IMR-90 (cell line): Measurements from ENCODE around the gene DNAH17. TPM values are rescaled to one million over a fixed set of nuclear protein-coding genes. Genes with fewer than 3 reads are reported as not detected.

ENCODE experiments used
- ATAC-seq: fragments of 200-7000 bp; cut with Tn5 transposase; 2 replicates; pipeline ENCODE4 v1.9.1; 2020; ENCODE audit warnings: low read depth, mild to moderate bottlenecking, moderate library complexity
- BruUV-seq: library from RNA; stranded (reverse); fragments of 400-500 nt; replicated peaks from 2 replicates; lab custom pipeline; 2021; lab: Mats Ljungman, UMichigan
- CTCF ChIA-PET: fragments of 300-600 bp; formaldehyde crosslinking; extraction: SDS; loops from one replicate; lab custom pipeline; 2021; ENCODE audit warnings: antibody characterized with exemption; lab: Yijun Ruan, JAX
- POLR2A ChIA-PET: fragments of 300-600 bp; sonication (Branson Sonifier 250); formaldehyde crosslinking; loops from one replicate; lab custom pipeline; 2022; ENCODE audit warnings: antibody characterized with exemption; ENCODE audit not compliant: unreplicated experiment; lab: Charles Lee
- DNase-seq: peaks from one replicate; pipeline ENCODE4 v3.0.0; 2013
- H2AFZ ChIP-seq: replicated peaks from 2 replicates; pipeline ENCODE3; 2013; ENCODE audit warnings: low read length, mild to moderate bottlenecking; ENCODE audit not compliant: poor library complexity
- H2AK5ac ChIP-seq: 2 replicates; pipeline ENCODE4 v1.6.1; 2013; ENCODE audit warnings: low read depth, low read length, inconsistent platforms
- H2AK9ac ChIP-seq: replicated peaks from 2 replicates; pipeline ENCODE3; 2013; ENCODE audit warnings: mild to moderate bottlenecking, low read depth, low read length, moderate library complexity; ENCODE audit not compliant: poor library complexity
- H2BK120ac ChIP-seq: 2 replicates; pipeline ENCODE4 v1.6.1; 2013; ENCODE audit warnings: low read depth, low read length, inconsistent platforms
- H2BK15ac ChIP-seq: 3 replicates; pipeline ENCODE4 v1.6.1; 2013; ENCODE audit warnings: low read depth, low read length, inconsistent platforms
- H2BK20ac ChIP-seq: 2 replicates; pipeline ENCODE4 v1.6.1; 2013; ENCODE audit warnings: low read depth, mild to moderate bottlenecking, inconsistent platforms, low read length, moderate library complexity
- H2BK5ac ChIP-seq: 2 replicates; pipeline ENCODE4 v1.6.1; 2013; ENCODE audit warnings: mild to moderate bottlenecking, low read depth, low read length, inconsistent platforms; ENCODE audit not compliant: poor library complexity, severe bottlenecking
- H3K14ac ChIP-seq: replicated peaks from 2 replicates; pipeline ENCODE4 v1.6.1; 2013; ENCODE audit warnings: low read depth, low read length, inconsistent platforms
- H3K18ac ChIP-seq: 2 replicates; pipeline ENCODE4 v1.6.1; 2013; ENCODE audit warnings: low read depth, low read length, control low read depth
- H3K23ac ChIP-seq: 2 replicates; pipeline ENCODE4 v1.6.1; 2013; ENCODE audit warnings: low read depth, low read length, inconsistent platforms
- H3K27ac ChIP-seq: 2 replicates; pipeline ENCODE4 v1.5.1; 2013; ENCODE audit warnings: mild to moderate bottlenecking, control low read depth, low read length; ENCODE audit not compliant: insufficient read depth
- H3K27me3 ChIP-seq: 2 replicates; pipeline ENCODE4 v1.6.1; 2013; ENCODE audit warnings: low read length; ENCODE audit not compliant: control insufficient read depth, insufficient read depth
- H3K36me3 ChIP-seq: 2 replicates; pipeline ENCODE4 v1.6.1; 2013; ENCODE audit warnings: low read length, mixed read lengths; ENCODE audit not compliant: control insufficient read depth, insufficient read depth
- H3K4ac ChIP-seq: 2 replicates; pipeline ENCODE4 v1.6.1; 2013; ENCODE audit warnings: low read depth, low read length, inconsistent platforms
- H3K4me1 ChIP-seq: 2 replicates; pipeline ENCODE4 v1.6.1; 2013; ENCODE audit warnings: low read length, mixed read lengths; ENCODE audit not compliant: control insufficient read depth, insufficient read depth
- H3K4me2 ChIP-seq: 2 replicates; pipeline ENCODE4 v1.6.1; 2013; ENCODE audit warnings: low read depth, mild to moderate bottlenecking, control low read depth, low read length, moderate library complexity
- H3K4me3 ChIP-seq: 2 replicates; pipeline ENCODE4 v1.5.1; 2013; ENCODE audit warnings: low read depth, mild to moderate bottlenecking, control low read depth, low read length, moderate library complexity; ENCODE audit not compliant: insufficient read depth
- H3K56ac ChIP-seq: 2 replicates; pipeline ENCODE4 v1.6.1; 2013; ENCODE audit warnings: low read length, inconsistent platforms; ENCODE audit not compliant: insufficient read depth; ENCODE audit errors: extremely low read depth
- H3K79me1 ChIP-seq, 2 experiments: 2 replicates each; pipeline ENCODE4 v1.6.1; 2013; ENCODE audit warnings: low read length in 2 of 2, inconsistent platforms in 1 of 2, low read depth in 1 of 2
- H3K9ac ChIP-seq: 2 replicates; pipeline ENCODE4 v1.6.1; 2013; ENCODE audit warnings: low read depth, low read length, control low read depth
- H3K9me1 ChIP-seq: 2 replicates; pipeline ENCODE4 v1.6.1; 2013; ENCODE audit warnings: low read length, inconsistent platforms; ENCODE audit not compliant: insufficient read depth
- H3K9me3 ChIP-seq: 2 replicates; pipeline ENCODE4 v1.6.1; 2013; ENCODE audit warnings: low read length; ENCODE audit not compliant: control insufficient read depth, insufficient read depth
- H4K20me1 ChIP-seq: 2 replicates; pipeline ENCODE4 v1.6.1; 2013; ENCODE audit warnings: low read length, inconsistent platforms; ENCODE audit not compliant: insufficient read depth
- H4K5ac ChIP-seq: 2 replicates; pipeline ENCODE4 v1.6.1; 2013; ENCODE audit warnings: mild to moderate bottlenecking, low read depth, low read length, control low read depth
- H4K8ac ChIP-seq, 2 experiments: 2 replicates each; pipeline ENCODE4 v1.6.1; 2013; ENCODE audit warnings: low read depth in 2 of 2, low read length in 2 of 2, control low read depth in 1 of 2, inconsistent platforms in 1 of 2
- H4K91ac ChIP-seq: 2 replicates; pipeline ENCODE4 v1.6.1; 2013; ENCODE audit warnings: low read depth, low read length, inconsistent platforms; ENCODE audit not compliant: insufficient read depth
- CEBPB ChIP-seq: IDR thresholded peaks from 2 replicates; pipeline ENCODE4 v1.6.1; 2012; ENCODE audit warnings: low read depth, low read length, improper control_type of control experiment
- CHD1 ChIP-seq: IDR thresholded peaks from 2 replicates; pipeline ENCODE4 v1.6.1; 2012; ENCODE audit warnings: low read depth, low read length, improper control_type of control experiment
- FOS ChIP-seq: fragments of 150-350 bp; IDR thresholded peaks from 2 replicates; pipeline ENCODE4 v1.6.1; 2016; ENCODE audit warnings: low read depth, low read length
- MAFK ChIP-seq: IDR thresholded peaks from 2 replicates; pipeline ENCODE4 v1.6.1; 2012; ENCODE audit warnings: low read depth, low read length, improper control_type of control experiment
- MAZ ChIP-seq: IDR thresholded peaks from 2 replicates; pipeline ENCODE4 v1.6.1; 2012; ENCODE audit warnings: low read depth, mild to moderate bottlenecking, low read length, improper control_type of control experiment, moderate library complexity, borderline replicate concordance
- MXI1 ChIP-seq: IDR thresholded peaks from 2 replicates; pipeline ENCODE4 v1.6.1; 2012; ENCODE audit warnings: low read depth, mild to moderate bottlenecking, low read length, moderate library complexity, borderline replicate concordance
- NFE2L2 ChIP-seq: fragments of 150-350 bp; IDR thresholded peaks from 2 replicates; pipeline ENCODE4 v1.6.1; 2016; ENCODE audit warnings: low read depth, mild to moderate bottlenecking, low read length
- RAD21 ChIP-seq: IDR thresholded peaks from 2 replicates; pipeline ENCODE4 v1.6.1; 2012; ENCODE audit warnings: low read length, improper control_type of control experiment
- RCOR1 ChIP-seq: IDR thresholded peaks from 2 replicates; pipeline ENCODE4 v1.6.1; 2012; ENCODE audit warnings: mild to moderate bottlenecking, low read length, improper control_type of control experiment; ENCODE audit not compliant: insufficient replicate concordance
- SMC3 ChIP-seq: fragments of 150-350 bp; IDR thresholded peaks from 2 replicates; pipeline ENCODE4 v1.6.1; 2016; ENCODE audit warnings: low read depth, mild to moderate bottlenecking, antibody characterized with exemption, low read length, moderate library complexity
- WGBS, 2 experiments: methylation state at CpG; one replicate each; pipeline versions ENCODE4 v1.1.5 to v1.1.7; 2013; ENCODE audit warnings: missing lambda C conversion rate in 2 of 2; ENCODE audit not compliant: insufficient read length in 1 of 2; ENCODE audit errors: extremely low coverage in 2 of 2; 5-methylcytosine and 5-hydroxymethylcytosine counted together
- dilution Hi-C: fragments of 300-500 bp; cut with HindIII; formaldehyde crosslinking; loops from one replicate; pipeline ENCODE4 v1.14.3; 2018; ENCODE audit warnings: low sequenced_read_pairs; ENCODE audit not compliant: unreplicated experiment
- in situ Hi-C: fragments of 300-500 bp; cut with MboI; formaldehyde crosslinking; loops from 3 replicates; pipeline ENCODE4 v1.14.3; 2019; ENCODE audit warnings: low sequenced_read_pairs, inconsistent platforms, mixed read lengths
- intact Hi-C: fragments of 100-400 bp; cut with micrococcal nuclease; formaldehyde crosslinking; loops from 2 replicates; pipeline ENCODE4 v1.10.0; 2022
- polyA plus RNA-seq, 3 experiments: library from polyadenylated mRNA; depleted of rRNA; stranded (reverse); fragments of >200 nt; gene quantifications; 2 replicates each; pipeline ENCODE4 v1.2.3, GENCODE V29; 2012; ENCODE audit warnings: low replicate concordance in 1 of 3
- total RNA-seq: library from RNA; depleted of rRNA; stranded (reverse); fragments of >200 nt; gene quantifications from 2 replicates; pipeline ENCODE4 v1.2.3, GENCODE V29; 2012
- TF ChIP-seq, protein P1 (sequence below): fragments of 150-350 bp; IDR thresholded peaks from 2 replicates; pipeline ENCODE4 v1.6.1; 2016; ENCODE audit warnings: low read depth, mild to moderate bottlenecking, low read length, moderate library complexity, borderline replicate concordance
- TF ChIP-seq, protein P2 (sequence below): conservative IDR thresholded peaks from 2 replicates; pipeline ENCODE4 v1.5.1; 2012; ENCODE audit warnings: mild to moderate bottlenecking, low read depth, low read length, improper control_type of control experiment
- TF ChIP-seq, protein P3 (sequence below): fragments of 150-350 bp; IDR thresholded peaks from 2 replicates; pipeline ENCODE4 v1.6.1; 2017; ENCODE audit warnings: mild to moderate bottlenecking, antibody characterized with exemption, low read length, low read depth

The DNAH17 gene
- total and polyA plus RNA-seq, 2 of the 4 experiments (the other 2 are of a cell fraction) = not detected

DNA sequence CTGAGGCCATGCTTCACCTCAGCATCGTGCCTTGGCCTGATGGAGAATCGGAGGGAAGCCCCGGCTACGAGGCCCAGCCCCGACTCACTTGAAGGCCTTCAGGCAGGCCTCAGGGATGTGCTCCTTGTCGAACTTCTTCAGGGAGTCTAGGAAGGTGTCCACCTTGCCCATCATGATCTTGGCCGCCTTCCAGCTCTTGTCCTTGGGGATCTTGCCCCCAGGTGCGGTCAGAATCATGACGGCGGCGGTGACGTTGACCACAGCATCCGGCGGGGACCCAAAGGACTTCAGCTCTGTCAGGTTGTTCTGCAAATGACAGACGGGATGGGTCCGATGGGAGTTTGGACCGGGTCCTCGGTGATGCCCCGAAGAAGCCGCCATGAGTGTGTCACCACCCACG lies 117.5 kb downstream of the DNAH17 start:
- CTCF ChIA-PET = no interaction called here
- no peak overlapping the region for H3K23ac ChIP-seq
- intact Hi-C loops = no loop called here

More for the DNA sequence above, 117.5 kb downstream of the DNAH17 start:
- H4K5ac ChIP-seq = no peak overlapping the region
- no peak overlapping the region for H2AK9ac ChIP-seq
- no peaks in the 10 kb centered on the region for H3K79me1 ChIP-seq
- dilution Hi-C loops (no loop called here), in situ Hi-C loops (no loop called here)
- no peak overlapping the region for H2BK120ac ChIP-seq
- H3K9ac ChIP-seq = no peak overlapping the region
- H2AK5ac ChIP-seq = no peak overlapping the region
- H3K14ac ChIP-seq = no peak overlapping the region
- no TSS peak for BruUV-seq
- H4K20me1 ChIP-seq = no peaks in the 10 kb centered on the region
- H2BK15ac ChIP-seq = no peak overlapping the region
- no peaks in the 10 kb centered on the region for H3K4me1 ChIP-seq
- no peaks in the 10 kb centered on the region for H3K9me3 ChIP-seq
- H3K4me3 ChIP-seq = no peak overlapping the region
- 85% methylated on average over 15 of the region's 21 CpGs; no CpG with 5 or more reads in 1 of the 2 experiments for WGBS, 2 experiments
- ATAC-seq = no peak
- H3K9me1 ChIP-seq = no peaks in the 10 kb centered on the region
- H2AFZ ChIP-seq = peak overlapping the region; percentile 58
- H3K27ac ChIP-seq = no peak overlapping the region
- no peak overlapping the region for H4K8ac ChIP-seq
- POLR2A ChIA-PET = no interaction called here
- TF ChIP-seq, protein P1, sequence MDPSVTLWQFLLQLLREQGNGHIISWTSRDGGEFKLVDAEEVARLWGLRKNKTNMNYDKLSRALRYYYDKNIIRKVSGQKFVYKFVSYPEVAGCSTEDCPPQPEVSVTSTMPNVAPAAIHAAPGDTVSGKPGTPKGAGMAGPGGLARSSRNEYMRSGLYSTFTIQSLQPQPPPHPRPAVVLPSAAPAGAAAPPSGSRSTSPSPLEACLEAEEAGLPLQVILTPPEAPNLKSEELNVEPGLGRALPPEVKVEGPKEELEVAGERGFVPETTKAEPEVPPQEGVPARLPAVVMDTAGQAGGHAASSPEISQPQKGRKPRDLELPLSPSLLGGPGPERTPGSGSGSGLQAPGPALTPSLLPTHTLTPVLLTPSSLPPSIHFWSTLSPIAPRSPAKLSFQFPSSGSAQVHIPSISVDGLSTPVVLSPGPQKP = no peak
- no peak for TF ChIP-seq SMC3
- TF ChIP-seq RCOR1 = no peak
- no peak for TF ChIP-seq CEBPB
- TF ChIP-seq NFE2L2 = no peak
- TF ChIP-seq, protein P2, sequence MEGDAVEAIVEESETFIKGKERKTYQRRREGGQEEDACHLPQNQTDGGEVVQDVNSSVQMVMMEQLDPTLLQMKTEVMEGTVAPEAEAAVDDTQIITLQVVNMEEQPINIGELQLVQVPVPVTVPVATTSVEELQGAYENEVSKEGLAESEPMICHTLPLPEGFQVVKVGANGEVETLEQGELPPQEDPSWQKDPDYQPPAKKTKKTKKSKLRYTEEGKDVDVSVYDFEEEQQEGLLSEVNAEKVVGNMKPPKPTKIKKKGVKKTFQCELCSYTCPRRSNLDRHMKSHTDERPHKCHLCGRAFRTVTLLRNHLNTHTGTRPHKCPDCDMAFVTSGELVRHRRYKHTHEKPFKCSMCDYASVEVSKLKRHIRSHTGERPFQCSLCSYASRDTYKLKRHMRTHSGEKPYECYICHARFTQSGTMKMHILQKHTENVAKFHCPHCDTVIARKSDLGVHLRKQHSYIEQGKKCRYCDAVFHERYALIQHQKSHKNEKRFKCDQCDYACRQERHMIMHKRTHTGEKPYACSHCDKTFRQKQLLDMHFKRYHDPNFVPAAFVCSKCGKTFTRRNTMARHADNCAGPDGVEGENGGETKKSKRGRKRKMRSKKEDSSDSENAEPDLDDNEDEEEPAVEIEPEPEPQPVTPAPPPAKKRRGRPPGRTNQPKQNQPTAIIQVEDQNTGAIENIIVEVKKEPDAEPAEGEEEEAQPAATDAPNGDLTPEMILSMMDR = no peak
- TF ChIP-seq, protein P3, sequence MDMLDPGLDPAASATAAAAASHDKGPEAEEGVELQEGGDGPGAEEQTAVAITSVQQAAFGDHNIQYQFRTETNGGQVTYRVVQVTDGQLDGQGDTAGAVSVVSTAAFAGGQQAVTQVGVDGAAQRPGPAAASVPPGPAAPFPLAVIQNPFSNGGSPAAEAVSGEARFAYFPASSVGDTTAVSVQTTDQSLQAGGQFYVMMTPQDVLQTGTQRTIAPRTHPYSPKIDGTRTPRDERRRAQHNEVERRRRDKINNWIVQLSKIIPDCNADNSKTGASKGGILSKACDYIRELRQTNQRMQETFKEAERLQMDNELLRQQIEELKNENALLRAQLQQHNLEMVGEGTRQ = no peak
- no peak for TF ChIP-seq CHD1
- TF ChIP-seq MXI1 = no peak
- no peak for TF ChIP-seq MAZ
- TF ChIP-seq MAFK = no peak
- TF ChIP-seq RAD21 = no peak
- no peak for TF ChIP-seq FOS
- no peaks in the 10 kb centered on the region for H3K36me3 ChIP-seq
- H3K4ac ChIP-seq = no peak overlapping the region
- no peak for DNase-seq
- H2BK20ac ChIP-seq = no peak overlapping the region
- no peak overlapping the region for H3K56ac ChIP-seq
- no peak overlapping the region for H3K18ac ChIP-seq
- peaks cover 12% of the 10 kb centered on the region for H3K27me3 ChIP-seq
- H4K91ac ChIP-seq = no peak overlapping the region
- no peak overlapping the region for H3K4me2 ChIP-seq
- H2BK5ac ChIP-seq = no peak overlapping the region
